Effector CD8-positive, alpha-beta T cell (primary cell): Measurements from ENCODE around the gene CCDC191.

Experiments
- DNase-seq: peaks from one replicate; lab custom pipeline; 2025; lab: John Stamatoyannopoulos, UW

CCDC191 gene

DNA sequence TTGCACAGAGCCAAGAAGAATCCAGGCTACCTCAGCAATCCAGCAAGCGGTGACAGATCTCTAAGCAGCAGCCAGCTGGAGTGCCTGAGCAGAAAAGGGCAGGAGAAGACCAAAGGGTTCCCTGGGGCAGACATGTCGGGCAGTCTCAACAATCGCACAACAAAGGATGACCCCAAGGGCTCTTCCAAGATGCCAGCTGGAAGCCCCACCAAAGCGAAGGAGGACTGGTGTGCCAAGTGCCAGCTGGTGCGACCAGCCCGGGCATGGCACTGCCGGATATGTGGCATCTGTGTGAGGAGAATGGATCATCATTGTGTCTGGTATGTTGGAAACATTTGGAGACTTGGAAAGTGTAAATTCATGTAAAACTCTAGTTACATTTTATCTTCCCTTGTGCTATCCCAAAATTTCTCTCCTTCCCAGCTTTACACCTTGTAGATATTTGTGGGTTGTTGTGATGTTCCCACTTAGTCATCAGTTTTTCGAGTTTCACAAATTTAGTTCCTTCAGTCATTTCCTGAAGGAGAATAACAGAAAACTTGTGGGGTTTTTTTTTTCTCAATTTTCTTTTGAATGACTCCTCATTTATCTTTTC, 102.1 kb downstream of the CCDC191 start:
- DNase-seq, result no peak

DNA sequence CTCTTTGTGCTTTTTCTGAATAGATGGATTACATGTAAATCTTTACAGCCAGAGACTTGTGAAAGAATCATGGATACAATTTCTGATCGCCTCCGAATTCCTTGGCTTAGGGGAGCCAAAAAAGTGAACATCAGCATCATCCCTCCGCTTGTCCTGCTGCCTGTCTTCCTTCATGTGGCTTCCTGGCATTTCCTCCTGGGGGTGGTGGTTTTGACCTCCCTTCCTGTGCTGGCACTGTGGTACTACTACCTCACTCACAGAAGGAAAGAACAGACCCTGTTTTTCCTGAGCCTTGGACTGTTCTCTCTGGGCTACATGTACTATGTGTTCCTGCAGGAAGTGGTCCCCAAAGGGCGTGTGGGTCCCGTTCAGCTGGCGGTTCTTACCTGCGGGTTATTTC, 102.6 kb downstream of the CCDC191 start:
- DNase-seq, result no peak

DNA sequence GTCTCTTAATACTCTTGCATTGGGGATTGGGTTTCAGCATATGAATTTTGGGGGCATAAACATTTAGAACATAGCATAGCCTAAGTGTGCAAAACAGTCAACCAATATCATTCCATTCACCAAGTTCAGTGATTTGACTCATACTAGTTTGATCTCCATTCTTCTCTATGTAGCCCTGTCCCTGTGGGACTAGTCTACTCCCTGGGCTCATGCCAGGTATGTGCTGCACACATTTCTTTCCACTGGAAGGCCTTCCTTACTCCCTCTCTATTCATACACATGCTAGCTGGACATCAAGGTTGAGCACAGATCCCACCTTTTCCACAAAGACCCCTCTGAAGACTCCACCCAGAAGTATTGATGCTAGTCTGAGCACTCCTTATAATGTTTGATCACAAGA, 103.4 kb downstream of the CCDC191 start:
- DNase-seq, result no peak

DNA sequence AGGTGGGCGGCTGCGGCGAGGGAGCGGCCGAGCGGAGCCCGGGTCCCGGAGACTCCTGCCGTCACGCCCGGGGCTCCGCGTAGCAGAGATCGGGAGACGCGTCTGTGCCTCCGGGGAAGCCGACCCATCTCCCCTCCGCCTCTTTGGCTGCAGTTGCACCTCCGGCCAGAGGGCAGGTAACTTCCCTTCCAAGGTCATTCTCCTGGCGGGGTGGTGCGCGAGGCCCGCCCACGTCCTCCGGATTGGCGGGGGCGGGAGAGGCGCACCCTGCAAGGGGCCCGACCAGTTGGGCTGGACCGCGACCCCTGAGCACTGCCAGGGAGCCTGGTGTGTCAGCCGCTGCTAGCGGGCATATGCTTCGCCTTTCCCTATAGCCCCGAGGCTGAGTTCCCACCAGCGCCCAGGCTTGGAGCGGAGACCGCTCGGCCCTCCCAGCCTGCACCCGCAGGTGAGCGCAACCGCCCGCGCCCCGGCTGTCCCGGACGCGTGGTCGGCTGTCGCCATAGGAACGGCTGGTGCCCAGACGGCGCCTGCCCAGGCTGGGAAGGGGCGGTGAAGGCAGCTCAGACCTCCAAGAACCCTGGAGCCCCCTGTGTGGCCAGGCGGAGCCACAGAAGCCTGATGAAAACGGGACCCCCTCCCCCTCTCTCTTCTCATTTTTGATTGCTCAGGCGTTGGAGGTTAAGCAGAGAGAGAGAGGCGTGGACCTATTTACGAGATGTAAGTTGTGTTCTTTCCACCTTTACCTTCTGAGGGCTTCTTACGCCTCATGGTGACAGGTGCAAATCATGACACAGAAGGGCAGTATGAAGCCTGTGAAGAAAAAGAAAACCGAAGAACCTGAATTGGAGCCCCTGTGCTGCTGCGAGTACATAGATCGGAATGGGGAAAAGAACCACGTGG, 108.1 kb downstream of the CCDC191 start:
- DNase-seq, result peak; percentile 21

DNA sequence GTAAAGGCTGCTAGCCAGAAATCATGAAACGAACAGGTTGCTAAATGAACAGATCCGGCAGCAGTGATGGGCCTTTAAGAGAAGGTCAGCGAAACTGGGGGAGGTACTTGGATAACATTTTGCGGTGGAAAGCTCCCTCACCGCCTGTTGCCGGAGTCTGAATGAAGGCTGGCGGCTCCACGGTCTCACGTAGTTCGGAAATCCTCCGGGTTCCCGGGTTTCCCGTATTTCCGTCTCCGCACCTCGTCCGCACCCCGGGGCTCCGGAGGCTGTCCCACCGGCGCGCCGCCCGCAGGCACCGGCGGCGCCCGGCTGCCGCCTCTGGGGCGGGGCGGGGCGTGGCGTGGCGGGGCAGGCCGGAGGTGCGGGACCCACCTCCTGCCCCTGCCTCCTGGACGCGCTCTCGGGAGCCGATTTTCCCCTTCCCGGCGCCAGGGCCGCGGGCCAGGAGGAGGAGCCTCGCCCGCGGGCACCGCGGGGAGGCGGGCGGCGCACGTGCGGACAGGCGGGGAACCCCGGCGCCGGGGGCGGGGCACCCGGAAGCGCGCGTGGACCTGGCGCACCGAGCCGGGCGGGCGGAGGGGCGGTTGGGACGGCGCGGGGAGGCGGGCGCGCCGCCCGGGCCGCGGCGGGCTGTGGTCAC, 108.8 kb downstream of the CCDC191 start, which contains the start of gene ZDHHC23:
Gene ZDHHC23 (plus strand): TSS at position 642 of the 643 bp plus-strand sequence. CDS start 790 bp downstream, outside the sequence.
- DNase-seq, result peak; percentile 52

DNA sequence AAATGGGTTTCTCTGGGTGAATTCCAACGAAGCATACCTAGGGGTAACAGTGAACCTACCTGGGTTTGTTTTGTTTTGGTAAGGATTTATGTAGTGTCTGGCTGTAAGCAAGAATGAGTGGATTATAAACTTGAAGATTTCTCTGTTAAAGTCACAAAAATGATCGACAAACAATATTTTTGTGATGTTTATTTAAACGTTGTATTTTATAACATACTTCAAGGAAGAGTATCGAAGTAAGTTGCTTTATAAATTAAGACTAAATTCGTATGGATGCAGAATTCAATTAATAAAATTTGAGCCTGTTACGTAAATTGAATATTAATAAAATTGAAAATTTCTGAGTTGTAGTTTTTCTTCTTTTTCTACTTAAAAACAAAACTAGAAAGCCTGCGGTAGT, 109.5 kb downstream of the CCDC191 start:
- DNase-seq, result no peak

DNA sequence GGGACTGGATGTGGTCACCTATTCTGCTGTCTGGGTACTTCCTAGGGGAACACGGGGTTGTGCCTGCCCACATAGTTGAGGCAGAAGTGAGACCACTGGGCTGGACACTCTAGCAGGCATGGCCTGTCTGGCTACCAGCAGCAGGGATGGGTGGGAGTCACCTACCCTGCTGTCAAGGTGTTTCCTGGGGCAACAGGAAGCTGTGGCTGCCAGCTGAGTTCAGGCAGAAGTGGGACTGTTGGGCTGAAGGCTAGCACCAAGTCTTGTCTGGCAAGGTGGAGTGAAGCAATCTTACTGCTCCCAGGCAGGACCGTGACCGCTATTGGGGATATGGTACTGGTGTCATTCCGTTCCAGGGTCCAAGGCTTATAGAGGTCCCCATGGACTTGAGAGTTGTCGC, 128.8 kb downstream of the CCDC191 start:
- DNase-seq, result no peak

DNA sequence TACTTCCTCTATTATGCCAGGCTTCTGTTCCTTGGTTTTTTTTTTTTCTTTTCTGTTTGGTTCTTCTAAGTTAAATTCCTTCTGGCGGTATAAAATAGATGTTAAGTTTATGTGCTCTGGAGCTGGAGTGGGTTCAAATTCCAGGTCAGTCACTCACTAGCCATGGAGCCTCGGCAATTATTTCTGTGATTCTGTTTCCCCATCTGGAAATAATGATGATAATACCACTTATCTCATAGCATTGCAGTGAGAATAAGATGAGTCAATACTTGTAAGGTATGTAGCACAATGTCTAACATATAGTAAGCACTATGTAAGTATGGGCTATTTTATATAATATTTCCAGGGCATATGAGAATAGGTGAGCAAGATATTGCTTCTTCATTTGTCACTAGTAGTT, 141.7 kb downstream of the CCDC191 start:
- DNase-seq, result no peak
